ENCODE data around the gene LGALS3BP. TPM values are rescaled to one million over a fixed set of nuclear protein-coding genes. Genes with fewer than 3 reads are reported as not detected.
A peak's percentile ranks its signal among the peaks of the same experiment; 100 is the strongest.

LGALS3BP gene
- total and polyA plus RNA-seq, 5 donors = 397 to 581 (median 456) TPM

DNA sequence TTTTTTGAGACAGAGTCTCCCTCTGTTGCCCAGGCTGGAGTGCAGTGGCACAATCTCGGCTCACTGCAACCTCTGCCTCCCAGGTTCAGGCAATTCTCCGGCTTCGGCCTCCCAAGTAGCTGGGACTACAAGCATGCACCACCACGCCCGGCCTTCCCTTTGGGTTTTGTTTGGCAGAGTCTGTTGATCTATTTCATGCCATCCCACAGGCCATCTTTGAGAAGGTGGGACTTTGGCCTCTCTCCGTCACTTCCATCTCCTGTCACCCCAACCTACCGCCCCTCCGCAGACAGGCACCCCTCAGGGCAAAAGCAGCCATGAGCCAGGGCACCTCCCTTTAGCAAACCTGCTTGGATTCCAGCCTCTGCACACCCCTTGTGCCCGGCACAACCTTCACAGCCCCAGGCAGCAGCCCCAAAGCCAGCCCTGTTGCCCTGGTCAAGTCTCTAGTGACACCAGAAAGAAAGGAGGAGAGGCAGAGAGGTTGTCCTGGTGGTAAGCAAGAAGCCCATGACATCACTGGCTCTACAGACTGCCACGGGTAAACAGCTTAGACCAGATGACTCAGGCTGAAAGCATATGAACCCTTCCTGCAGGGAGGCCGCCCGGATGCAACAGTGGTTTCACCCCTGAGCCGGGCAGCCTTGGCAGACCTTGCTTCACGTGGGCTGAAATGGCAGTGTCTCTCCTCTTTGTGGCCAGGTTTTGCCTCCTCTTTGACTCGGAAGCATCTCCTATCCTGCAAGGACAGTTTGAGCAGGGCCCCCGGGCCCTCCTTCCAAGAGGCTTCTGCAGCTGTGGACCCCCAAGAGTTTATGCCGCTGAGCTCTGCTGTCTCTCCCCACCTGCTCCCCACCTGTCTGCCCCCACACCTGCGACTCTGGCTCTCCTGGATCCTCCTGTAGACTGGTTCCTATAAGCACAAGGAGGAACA, 46.4 kb downstream of the LGALS3BP start:
- Histone ChIP-seq H3K4me1 (ENCODE audit: control insufficient read depth, insufficient read depth, low read length) (peaks cover 6% of the 10 kb centered on the region), H3K27me3 (ENCODE audit: control insufficient read depth, insufficient read depth) (no peaks in the 10 kb centered on the region), H3K4me3 (ENCODE audit: low read length) (no peak overlapping the region), H3K27ac (ENCODE audit: low read length) (peak overlapping the region; percentile 68), H3K9me3 (ENCODE audit: control insufficient read depth, low read length) (no peaks in the 10 kb centered on the region)
- intact Hi-C loops (cut with DNase I) = no loop called here
- 68% methylated on average over 18 of the region's 18 CpGs for WGBS
- peak; percentile 56 to 76 (median 67) for DNase-seq
- peak; percentile 27 to 63 for ATAC-seq

DNA sequence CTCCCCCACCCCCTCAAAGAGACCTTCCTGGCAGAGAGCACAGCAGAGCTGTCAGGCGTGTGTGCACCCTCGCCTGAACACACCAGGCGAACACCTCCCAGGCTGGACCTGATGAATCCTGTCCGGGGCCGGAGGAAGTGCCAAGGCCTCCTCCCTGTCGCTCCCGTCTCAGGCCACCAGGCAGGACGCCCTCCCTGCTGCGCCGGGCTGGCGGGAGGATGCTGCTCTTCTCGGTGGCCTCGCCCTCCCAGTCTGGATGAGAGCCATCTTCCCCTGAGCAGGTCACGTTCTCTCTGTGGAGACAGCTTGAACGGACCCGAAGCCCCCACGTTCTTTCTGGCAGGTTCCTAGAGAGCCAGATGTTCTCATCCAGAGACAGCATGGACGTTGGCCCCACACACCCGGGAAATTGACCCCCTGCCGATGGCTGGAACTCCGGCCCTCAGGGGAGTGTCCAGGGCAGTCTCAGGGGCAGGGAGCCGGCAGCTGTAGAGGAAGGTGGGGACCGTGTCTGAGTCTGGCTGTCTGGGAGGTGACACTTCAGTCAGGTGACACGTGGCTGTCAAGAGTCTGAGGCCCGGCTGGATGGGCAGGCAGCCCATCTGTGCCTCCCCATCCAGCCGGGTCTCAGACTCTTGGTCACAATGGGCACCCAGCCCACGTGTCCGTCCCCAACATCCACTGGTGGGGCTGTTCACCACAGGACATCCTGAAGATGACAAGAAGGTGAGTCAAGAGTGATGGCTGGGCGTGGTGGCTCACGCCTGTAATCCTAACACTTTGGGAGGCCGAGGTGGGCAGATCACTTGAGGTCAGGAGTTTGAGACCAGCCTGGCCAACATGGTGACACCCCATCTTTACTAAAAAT, 49.6 kb downstream of the LGALS3BP start:
- Histone ChIP-seq H3K4me3 (ENCODE audit: low read length) (no peak overlapping the region), H3K9me3 (ENCODE audit: control insufficient read depth, low read length) (no peaks in the 10 kb centered on the region), H3K4me1 (ENCODE audit: control insufficient read depth, insufficient read depth, low read length) (peaks cover 6% of the 10 kb centered on the region), H3K27ac (ENCODE audit: low read length) (peak overlapping the region; percentile 22), H3K27me3 (ENCODE audit: control insufficient read depth, insufficient read depth) (no peaks in the 10 kb centered on the region)
- intact Hi-C loops (cut with DNase I) = loop anchor here in 2 of 4 donors (10.0 kb wide), 1 partner anchor 65 kb away; no protein-coding TSS in a partner anchor
- ATAC-seq (no peak), DNase-seq (no peak)
- 38% methylated on average over 31 of the region's 31 CpGs for WGBS

DNA sequence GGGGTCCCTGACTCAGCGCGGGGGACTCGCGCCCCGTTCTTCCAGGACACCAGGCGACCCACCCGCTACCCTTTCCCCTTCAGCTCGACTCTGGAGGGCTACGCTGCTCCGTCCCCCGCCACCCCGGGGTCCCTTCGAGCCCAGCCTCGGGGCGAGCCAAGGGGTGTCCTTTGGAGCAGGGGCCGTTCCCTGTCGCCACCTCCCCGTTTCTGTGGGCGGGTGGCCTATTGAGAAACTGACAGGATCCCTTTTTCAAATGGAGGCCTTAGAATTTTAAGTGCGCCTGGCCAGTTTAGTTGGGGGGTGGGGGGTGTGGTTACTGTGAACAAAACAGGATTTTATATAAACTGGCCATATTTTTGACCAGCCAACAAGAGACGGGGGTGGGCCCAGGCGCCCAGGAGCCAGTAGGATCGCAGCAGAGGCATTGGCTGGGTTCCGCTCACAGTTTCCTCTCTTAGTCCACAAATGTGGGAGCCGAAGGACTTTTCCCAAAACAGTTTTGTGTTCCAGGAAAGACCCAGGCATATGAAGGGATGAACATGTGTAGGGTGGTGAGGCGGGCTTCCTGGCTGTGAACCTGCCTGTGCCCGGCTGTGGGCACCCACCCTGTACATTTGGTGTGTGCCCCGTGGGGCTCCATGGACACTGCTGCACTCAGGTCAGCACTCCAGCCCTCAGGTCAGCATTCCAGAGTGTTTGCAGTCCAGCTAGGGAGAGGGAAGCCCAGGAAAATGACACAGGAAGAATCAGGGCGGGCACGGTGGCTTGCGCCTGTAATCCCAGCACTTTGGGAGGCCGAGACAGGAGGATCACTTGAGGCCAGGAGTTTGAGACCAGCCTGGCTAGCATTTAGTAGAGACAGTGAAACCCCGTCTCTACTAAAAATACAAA, 53.8 kb downstream of the LGALS3BP start:
- H3K27me3 ChIP-seq (ENCODE audit: control insufficient read depth, insufficient read depth) = no peaks in the 10 kb centered on the region
- H3K9me3 ChIP-seq (ENCODE audit: control insufficient read depth, low read length) = no peaks in the 10 kb centered on the region
- peaks cover 16% of the 10 kb centered on the region for H3K4me1 ChIP-seq (ENCODE audit: control insufficient read depth, insufficient read depth, low read length)
- peak overlapping the region; percentile 97 for H3K4me3 ChIP-seq (ENCODE audit: low read length)
- ATAC-seq (peak; percentile 83 to 84), DNase-seq (peak; percentile 87 to 95 (median 93))
- H3K27ac ChIP-seq (ENCODE audit: low read length) = peak overlapping the region; percentile 97
- 21% methylated on average over 33 of the region's 33 CpGs for WGBS
- intact Hi-C loops (cut with DNase I) = loop anchor here in 2 of 4 donors (10.0 kb wide), 1 partner anchor 61 kb away; no protein-coding TSS in a partner anchor

DNA sequence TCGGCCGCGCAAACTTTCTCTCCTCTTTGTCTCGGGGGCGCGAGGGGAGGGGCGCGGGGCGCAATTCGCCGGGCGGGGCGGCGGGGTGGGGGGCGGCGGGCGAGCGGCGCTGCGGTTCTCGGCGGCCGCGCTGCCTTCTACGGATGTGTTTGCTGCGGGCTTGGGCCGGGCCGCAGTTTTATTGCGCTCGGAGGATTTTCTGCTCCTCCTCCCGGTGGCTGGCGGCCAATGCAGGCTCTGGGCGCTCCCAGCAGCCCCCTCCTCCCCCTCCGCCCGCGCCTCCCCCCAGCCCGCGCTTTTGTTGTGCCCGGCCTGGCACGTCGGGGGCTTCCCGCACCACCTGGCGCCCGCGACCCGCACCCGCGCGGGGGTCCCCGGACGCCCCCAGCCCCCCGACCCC, 54.5 kb downstream of the LGALS3BP start, which contains the start of gene TIMP2:
Gene TIMP2 (minus strand): TSS at position 154 of the 400 bp plus-strand sequence. CDS start 299 bp downstream, outside the sequence.
- peaks cover 19% of the 10 kb centered on the region for H3K4me1 ChIP-seq (ENCODE audit: control insufficient read depth, insufficient read depth, low read length)
- peak within 1 kb of the TSS; percentile 97 for H3K4me3 ChIP-seq (ENCODE audit: low read length)
- intact Hi-C loops (cut with DNase I) = loop anchor here in 2 of 4 donors (10.0 kb wide), 1 partner anchor 60 kb away; no protein-coding TSS in a partner anchor

DNA sequence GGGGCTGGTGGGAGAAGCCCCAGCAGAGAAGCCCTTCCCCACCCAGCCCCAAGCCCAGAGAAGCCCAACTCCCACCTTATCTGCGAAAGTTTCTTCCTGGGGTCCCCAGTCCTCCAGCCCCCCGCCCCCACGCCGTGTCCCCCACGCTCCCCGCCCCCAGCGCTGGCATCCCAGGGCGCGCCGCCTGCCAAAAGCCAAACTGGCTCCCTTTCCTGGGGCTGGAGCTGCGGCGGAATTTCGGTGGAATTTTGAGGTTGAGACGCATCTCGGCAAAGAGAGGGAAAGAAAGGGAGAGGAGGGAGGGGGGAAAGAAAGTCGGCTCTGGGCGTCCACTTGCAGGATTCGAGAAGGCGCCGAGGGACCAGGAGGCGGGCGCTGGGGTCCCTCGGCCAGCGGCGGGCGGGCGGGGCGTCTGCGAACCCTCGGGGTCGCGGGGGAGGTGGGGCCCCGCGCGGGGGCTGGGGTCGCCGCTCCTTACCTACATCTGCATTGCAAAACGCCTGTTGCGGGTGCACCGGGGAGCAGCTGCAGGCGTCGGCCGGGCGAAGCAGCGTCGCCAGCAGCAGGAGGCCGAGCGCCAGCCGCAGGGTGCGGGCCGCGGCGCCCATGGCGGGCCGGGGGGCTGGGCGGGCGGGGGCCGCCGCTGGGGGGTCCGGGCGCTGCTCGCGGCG, 55.1 kb downstream of the LGALS3BP start:
- ATAC-seq (peak in 1 of 2 donors; percentile 1), DNase-seq (peak; percentile 50 to 84 (median 81))
- intact Hi-C loops (cut with DNase I) = loop anchor here in 2 of 4 donors (10.0 kb wide), 1 partner anchor 60 kb away; no protein-coding TSS in a partner anchor
- H3K9me3 ChIP-seq (ENCODE audit: control insufficient read depth, low read length) = no peaks in the 10 kb centered on the region
- peak overlapping the region; percentile 77 for H3K27ac ChIP-seq (ENCODE audit: low read length)
- peaks cover 21% of the 10 kb centered on the region for H3K4me1 ChIP-seq (ENCODE audit: control insufficient read depth, insufficient read depth, low read length)
- peak overlapping the region; percentile 97 for H3K4me3 ChIP-seq (ENCODE audit: low read length)
- under 1% methylated on average over 64 of the region's 64 CpGs for WGBS
- no peaks in the 10 kb centered on the region for H3K27me3 ChIP-seq (ENCODE audit: control insufficient read depth, insufficient read depth)

More for the DNA sequence above, 54.5 kb downstream of the LGALS3BP start, which contains the start of gene TIMP2:
- peak; percentile 91 to 96 (median 96) for DNase-seq
- peak; percentile 77 to 79 for ATAC-seq
- WGBS = under 1% methylated on average over 52 of the region's 52 CpGs
- no peaks in the 10 kb centered on the region for H3K9me3 ChIP-seq (ENCODE audit: control insufficient read depth, low read length)
- H3K27ac ChIP-seq (ENCODE audit: low read length) = peak within 1 kb of the TSS; percentile 97
- no peaks in the 10 kb centered on the region for H3K27me3 ChIP-seq (ENCODE audit: control insufficient read depth, insufficient read depth)

DNA sequence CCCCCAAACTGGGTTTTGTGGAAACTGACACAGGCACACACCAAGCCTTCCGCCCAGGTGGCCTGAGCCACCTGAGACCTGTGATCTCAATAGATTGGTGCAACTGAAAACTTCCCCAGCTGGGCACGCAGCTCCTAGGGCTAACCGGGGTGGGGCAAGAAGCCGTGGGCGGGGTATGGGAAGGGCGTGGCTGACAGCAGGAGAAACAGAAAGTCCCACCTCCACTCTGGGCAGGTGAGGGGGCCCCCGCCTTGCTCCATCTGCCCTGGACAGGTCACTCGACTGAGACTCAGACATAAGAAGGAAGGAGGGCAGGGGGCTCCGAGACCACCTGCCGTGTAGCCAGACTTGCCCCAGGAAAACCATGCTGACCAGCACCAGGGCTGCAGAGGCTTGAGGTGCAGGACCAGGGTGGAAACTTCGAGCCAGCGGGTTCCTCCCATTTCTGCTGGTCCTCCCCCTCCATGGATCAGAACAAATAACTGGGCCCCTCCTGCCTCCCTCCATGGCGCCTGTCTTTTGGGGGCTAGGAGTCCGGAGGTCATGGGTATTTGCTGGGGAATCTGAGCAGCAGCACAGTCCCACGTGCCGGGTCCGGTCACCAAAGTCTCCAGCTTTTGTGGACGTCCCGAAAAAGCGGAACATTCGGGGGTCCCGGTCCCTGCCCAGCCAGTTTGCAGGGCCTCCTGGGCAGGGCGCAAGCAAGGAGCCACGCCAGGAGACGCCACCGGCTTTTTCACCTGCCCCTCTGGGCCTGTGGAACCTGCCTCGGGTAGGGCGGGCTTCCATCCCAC, 55.9 kb downstream of the LGALS3BP start:
- intact Hi-C loops (cut with DNase I) = loop anchor here in 2 of 4 donors (10.0 kb wide), 1 partner anchor 59 kb away; no protein-coding TSS in a partner anchor
- peak in 1 of 2 donors; percentile 23 for ATAC-seq

DNA sequence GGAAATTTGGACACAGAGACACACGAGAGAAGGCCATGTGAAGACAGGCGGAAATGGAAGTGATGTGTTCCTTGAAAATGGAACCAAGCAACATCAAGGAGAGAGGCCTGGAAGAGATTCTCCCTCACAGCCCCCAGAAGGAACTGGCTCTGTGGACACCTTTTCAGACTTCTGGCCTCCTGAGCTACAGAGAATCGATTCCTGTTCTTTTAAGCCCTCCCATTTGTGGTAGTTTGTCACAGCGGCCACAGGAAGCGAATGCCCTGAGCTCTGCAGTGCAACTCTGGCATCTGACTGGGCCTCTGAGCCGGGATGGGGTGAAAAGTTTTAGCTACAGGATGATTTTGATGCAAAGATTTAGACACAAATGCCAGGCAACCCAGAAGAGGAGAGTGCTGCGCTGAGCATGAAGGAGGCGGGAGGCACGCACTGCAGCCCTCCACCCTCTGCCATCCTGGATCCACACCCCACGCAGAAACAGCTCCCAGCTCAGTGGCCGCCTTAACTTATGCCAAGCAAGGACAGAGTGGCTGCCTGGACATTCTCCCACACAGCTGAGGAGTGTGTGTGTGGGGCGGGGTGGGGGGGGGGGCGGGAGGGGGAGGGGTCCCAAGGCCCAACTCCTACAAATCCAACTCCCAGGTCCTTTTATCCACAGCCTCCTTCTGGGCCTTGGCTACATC, 56.8 kb downstream of the LGALS3BP start:
- DNase-seq = no peak
- no peak overlapping the region for H3K4me3 ChIP-seq (ENCODE audit: low read length)
- peak overlapping the region; percentile 43 for H3K27ac ChIP-seq (ENCODE audit: low read length)
- intact Hi-C loops (cut with DNase I) = loop anchor here in 2 of 4 donors (10.0 kb wide), 1 partner anchor 58 kb away; no protein-coding TSS in a partner anchor
- 37% methylated on average over 13 of the region's 13 CpGs for WGBS
- peaks cover 29% of the 10 kb centered on the region for H3K4me1 ChIP-seq (ENCODE audit: control insufficient read depth, insufficient read depth, low read length)
- no peaks in the 10 kb centered on the region for H3K9me3 ChIP-seq (ENCODE audit: control insufficient read depth, low read length)
- no peak for ATAC-seq
- H3K27me3 ChIP-seq (ENCODE audit: control insufficient read depth, insufficient read depth) = no peaks in the 10 kb centered on the region

More for the DNA sequence above, 55.9 kb downstream of the LGALS3BP start:
- H3K4me3 ChIP-seq (ENCODE audit: low read length) = peak overlapping the region; percentile 97
- DNase-seq = peak; percentile 65 to 84 (median 83)
- H3K27me3 ChIP-seq (ENCODE audit: control insufficient read depth, insufficient read depth) = no peaks in the 10 kb centered on the region
- no peaks in the 10 kb centered on the region for H3K9me3 ChIP-seq (ENCODE audit: control insufficient read depth, low read length)
- WGBS = 7% methylated on average over 28 of the region's 28 CpGs
- H3K4me1 ChIP-seq (ENCODE audit: control insufficient read depth, insufficient read depth, low read length) = peaks cover 26% of the 10 kb centered on the region
- peak overlapping the region; percentile 23 for H3K27ac ChIP-seq (ENCODE audit: low read length)

DNA sequence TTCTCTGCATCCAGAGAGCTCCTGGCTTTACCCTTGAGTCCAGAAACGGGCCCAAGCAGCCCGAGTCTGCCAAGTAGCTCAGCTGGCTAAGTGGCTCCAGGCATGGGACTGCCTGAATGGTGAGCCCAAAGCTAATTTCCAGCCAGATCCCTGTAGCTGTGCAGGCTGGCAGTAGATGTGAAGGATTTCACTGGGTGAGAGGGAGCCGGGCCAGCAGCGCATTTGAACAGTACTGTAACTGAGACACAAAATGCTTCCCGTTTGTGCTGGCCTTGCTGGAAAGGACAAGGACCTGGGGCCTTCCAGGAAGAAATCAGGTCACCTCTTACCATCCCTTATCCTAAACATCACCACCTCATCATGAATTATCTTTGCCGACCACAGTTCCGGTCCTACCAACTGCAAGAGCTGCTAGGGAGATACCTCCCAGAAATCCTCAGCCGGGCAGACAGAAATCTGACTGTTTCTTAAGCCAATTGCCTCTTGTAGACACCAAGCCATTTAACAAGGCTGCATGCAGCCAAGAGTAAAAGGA, 58.2 kb downstream of the LGALS3BP start:
- ATAC-seq (peak; percentile 2 to 42), DNase-seq (peak; percentile 55 to 78 (median 75))
- no peaks in the 10 kb centered on the region for H3K27me3 ChIP-seq (ENCODE audit: control insufficient read depth, insufficient read depth)
- no peaks in the 10 kb centered on the region for H3K9me3 ChIP-seq (ENCODE audit: control insufficient read depth, low read length)
- intact Hi-C loops (cut with DNase I) = loop anchor here in 2 of 4 donors (10.0 kb wide), 1 partner anchor 57 kb away; no protein-coding TSS in a partner anchor
- peaks cover 32% of the 10 kb centered on the region for H3K4me1 ChIP-seq (ENCODE audit: control insufficient read depth, insufficient read depth, low read length)
- WGBS = 33% methylated on average over 8 of the region's 8 CpGs
- H3K4me3 ChIP-seq (ENCODE audit: low read length) = no peak overlapping the region
- H3K27ac ChIP-seq (ENCODE audit: low read length) = peak overlapping the region; percentile 47

Data from right cardiac atrium (tissue), 5 donors.